HG02678 (cell line): ENCODE results near the gene KIZ.
A peak's percentile ranks its signal among the peaks of the same experiment; 100 is the strongest.

Source experiments
- ATAC-seq: cut with Tn5 transposase; IDR thresholded peaks from one replicate; pipeline ENCODE4 v1.9.1; 2021; ENCODE audit warnings: mild to moderate bottlenecking, moderate library complexity; ENCODE audit not compliant: unreplicated experiment

Gene KIZ

DNA sequence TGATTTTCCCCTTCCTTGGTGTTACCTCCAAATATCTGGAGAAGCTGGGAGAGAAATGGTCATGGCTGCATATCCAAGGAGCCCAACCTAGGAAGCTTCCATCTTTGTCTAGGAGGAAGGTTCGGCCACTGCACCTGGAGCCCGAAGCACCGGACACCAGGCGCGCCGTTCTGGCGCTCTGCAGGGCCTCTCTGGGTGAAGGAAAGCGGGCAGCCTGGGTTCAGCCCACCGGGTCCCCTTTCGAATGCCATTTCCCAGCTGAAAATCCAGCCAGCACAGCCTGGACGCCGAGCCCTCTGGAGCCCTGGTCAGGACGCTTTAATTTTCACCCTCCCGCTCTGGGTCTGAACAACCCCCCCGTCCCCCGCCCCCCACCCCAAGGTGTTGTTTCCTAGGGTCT is 21.0 kb upstream of the KIZ start:
- ATAC-seq, result no peak

DNA sequence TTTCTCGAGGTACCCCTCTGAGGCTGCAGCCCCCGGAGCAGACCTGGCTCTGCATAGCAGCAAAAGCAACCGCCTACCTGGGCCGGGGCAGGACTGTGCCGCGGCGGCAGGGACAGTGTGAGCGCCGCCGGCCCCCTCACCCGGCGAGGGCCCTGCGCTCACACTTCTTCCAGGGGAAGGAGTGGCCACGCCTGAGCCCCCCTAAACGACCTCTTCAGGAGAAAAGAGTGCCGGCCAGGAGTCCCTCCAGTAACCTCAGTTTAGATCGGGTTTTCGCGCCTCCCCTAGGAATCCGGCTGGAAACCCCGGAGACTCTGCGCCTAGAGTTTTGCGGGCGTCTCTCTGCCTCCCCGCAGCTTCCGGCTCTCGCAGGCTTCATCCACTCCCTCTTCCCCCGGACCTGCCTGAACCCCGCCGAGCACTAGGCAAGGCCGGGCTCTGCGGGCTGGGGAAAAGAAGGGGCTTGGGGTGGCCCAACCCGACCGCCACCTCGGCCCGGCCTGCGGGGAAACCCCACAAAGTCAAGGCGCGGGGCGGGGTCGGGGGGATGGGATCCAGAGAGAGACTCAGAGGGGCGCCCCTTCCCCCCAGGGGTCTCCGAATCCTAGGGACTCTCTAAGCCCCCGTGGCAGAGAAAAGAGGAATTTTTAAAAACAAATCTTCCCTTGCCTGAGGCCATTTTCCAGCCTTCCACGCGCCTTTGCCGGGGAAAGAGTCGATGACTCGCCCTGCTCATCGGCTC is 20.3 kb upstream of the KIZ start:
- ATAC-seq, result no peak

DNA sequence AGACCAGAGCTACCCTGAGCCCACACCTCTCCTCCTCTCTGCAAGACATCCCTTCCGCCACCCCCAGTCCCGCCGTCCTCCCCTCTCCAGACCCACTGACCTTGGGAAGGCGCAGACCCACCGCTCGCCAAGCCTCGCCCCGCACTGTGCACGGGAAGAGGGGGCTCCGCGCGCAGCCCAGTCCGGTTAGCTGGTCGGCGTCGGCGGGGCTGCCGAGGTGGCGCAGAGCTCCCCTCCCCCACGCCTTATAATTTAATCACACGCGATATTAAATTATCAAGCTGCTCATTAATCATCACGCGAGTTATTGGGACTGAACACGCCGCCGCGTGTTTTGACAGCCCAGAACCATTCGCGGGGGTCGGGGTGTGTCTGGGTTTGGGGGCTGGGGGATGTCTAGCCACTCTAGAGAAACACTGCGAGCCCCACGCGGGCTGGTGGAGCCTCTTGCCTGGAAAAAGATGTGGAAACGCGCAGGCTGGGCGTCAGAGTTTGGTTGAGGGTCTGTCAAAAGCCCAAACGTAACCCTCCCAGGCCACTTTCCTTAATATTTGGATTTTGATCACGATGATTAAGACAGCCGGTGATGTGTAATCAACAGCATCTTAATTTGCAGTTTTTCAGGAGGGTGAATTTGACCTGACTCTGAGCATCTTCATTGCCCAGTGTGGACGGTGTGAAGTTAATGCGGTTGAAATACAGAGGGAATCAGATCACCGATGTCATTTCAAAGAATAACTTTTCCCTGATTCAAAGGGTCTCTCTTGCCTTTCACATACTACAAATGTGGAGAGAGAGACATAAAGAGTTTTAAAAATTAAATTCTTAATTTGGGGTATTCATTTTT is 19.5 kb upstream of the KIZ start, which contains the start of gene LINC00237:
TSS of gene LINC00237 (minus strand) at position 188 of the 847 bp plus-strand sequence.
- no peak for ATAC-seq

DNA sequence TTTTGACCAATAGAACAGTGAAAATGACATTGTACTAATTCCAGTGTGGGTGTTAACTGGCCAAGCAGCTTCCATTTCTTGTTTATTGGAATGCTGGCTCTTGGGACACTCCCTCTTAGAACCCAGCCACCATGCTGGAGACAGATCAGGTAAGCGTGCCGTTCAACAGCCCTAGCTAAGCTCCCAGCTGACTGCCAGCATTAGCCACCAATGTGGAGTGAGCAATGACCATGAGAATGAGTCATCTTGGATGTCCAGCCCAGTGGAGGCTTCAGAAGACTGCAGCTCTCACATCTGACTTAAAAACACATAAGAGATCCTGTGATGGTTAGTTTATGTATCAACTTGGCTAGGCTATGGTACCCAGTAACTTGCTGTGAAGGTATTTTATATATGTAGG is 16.7 kb upstream of the KIZ start:
- ATAC-seq, result no peak

DNA sequence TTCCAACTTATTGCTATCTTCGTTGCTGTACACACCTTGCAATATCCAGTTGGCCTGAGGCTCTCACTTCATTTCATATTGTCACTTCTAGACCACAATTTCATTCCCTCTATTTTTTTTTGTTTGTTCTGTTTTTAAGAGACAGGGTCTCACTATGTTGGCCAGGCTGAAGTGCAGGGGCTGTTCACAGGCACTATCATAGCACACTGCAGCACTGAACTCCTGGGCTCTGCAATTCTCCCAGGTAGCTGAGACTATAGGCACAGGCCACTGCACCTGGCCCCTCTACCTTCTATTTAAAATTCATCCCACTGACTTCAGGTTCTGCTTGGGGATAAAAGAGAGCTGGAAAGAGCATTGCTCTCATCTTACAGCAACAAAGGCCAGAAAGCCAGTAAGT is 15.1 kb upstream of the KIZ start:
- no peak for ATAC-seq

DNA sequence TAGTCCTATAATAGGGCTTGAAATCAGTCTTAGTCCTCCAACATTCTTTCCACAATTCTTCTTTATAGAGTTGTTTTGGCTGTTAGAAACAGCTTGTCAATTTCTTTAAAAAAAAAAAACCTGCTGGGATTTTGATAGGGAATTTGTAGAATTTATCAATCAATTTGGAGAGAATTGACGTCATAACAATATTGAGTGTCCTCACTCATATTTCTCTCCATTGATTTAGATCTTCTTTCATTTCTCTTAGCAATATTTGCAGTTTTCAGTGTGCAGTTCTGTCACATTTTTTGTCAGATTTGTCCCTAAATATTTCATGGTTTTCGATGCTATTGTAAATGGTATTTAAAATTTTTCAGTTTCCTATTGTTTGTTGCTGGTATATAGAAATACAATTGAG is 14.5 kb upstream of the KIZ start:
- ATAC-seq, result no peak

DNA sequence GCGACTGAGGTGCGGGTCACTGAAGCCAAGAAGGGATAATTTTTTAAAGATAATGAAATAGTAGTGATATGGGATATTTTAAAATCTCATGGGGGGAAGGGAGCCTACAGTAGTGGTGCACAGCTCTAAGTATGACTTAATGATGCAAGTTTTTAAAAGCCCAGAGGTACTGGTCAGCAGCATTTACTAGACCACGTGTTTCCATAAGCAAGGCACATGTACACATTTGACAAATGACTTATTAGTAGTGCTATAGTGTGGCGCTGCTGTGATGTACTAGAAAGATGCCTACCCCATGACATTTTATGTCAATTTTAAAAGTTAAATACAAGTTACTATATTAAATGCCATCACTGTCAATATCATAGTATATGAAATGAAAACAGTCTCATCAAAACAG is 12.2 kb upstream of the KIZ start:
- no peak for ATAC-seq

DNA sequence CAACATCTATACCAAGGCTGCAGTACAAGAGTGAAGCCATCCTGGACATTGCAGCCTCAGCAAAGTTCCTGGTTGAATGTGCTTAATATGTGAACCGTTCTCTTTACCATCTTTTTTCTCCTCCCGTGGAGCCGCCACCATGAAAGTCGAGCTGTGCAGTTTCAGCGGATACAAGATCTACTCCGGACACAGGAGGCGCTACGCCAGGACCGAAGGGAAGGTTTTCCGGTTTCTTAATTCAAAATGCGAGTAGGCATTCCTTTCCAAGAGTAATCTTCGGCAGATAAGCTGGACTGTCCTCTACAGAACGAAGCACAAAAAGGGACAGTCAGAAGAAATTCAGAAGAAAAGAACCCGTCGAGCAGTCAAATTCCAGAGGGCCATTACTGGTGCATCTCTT is 11.3 kb upstream of the KIZ start:
- no peak for ATAC-seq

DNA sequence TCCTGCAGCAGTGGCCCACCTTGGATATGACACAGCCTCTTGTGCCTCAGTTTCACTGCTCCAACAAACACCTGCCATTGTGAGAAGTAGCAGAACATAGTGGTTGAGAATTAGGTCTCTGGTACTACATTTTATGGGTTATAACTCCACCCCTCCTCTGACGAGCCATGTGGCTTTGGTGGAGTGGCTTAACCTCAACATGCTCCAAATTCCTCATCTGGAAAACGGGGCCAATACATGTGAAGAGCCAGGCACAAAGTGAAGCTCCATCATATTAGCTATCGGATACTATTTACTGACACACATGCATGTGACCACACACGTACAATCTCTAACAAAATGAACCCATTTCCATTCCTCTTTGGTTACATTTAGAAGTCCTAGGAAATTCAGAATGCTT is 8.4 kb upstream of the KIZ start:
- ATAC-seq, result no peak

DNA sequence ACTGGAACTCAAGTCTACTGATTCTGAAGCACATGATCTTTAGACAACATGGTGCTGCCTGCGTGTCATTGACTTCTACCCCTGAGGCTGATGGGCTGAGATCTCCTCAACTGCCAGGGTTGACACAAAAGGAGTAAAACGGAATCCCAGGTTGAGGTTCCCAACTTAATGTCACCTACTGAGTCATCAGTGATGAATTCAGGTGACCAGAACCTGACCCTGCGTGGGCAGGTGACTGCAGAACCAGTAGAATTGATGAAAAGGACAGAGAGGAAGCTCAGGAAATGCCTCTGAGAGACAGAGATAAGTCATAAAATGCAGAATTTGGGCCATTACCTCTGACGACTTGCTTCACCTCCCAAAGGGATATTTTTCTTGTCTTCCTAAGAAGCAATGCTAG is 7.7 kb upstream of the KIZ start:
- no peak for ATAC-seq

DNA sequence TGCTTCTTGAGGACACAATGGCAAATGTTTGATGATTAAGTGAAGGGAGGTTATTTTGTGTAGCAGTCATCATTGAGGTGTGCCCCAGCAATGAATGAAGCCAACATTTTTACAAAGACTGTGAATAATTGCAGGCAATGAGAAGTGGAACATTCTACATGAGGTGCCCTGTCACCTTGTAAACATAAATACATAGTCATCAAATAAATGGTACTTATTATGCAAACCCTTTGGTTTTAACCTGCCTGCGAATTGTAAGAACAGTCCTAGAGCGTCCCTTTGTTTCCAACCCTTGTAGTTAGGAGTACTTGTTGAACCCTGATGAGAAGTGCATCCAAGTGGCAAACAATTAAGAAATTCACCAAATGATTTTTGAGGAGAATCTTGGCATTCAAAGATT is 7.1 kb upstream of the KIZ start:
- ATAC-seq, result no peak

DNA sequence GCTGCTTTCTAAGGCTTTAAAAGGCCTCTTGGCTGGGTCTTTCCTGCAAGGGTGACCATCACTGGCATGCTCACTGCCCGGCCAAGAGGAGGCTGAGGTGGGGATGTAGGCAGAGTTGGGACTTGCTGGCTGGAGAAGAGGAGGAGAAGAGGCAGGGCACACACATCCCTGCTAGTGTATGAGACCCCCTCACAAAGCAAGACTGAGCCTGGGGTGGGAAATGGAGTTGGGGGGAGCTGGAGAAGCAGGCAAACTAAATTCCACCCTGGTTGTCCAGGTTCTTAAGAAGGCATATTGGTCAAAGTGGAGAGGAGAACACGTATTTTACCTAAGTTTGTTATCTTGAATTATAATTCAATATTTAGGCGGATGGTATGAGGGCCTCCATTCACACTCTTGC is 1.7 kb upstream of the KIZ start:
- no peak for ATAC-seq

DNA sequence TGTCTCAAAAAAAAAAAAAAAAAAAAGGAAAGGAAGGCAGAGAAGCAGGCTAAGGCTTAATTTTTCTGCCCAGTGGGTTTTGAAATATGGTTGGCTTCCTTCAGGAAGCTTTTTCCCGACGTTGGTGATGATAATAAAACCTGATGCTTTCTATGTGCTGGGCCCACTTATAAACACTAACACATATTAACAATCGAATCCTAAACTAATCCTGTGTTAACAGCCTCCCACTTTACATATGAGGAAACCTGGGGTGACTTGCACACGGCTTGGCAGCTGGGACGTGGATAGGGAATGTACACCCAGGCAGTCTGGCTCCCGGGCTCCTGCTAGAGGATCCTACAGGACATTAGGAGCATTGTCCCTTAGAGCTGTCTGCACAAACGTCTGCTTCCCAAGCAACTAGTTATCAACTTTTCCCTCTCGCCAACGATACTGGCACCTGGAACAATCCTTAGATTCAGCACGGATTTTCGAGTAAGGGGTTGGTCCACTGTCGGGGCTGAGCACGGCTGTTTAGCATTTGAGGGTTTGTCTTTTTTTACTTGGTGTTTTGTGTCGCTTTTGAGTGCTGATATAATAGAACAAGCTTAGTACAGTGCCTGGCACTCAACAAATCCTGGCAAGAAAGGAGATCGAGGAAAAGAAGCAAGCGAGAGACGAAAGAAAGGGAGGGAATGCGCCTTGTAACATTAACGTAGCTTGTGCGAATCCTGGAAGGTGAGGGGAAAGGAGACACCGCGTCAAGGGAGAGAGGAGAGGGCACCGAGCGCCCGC is 622 bp upstream of the KIZ start:
- peak; percentile 22 for ATAC-seq

DNA sequence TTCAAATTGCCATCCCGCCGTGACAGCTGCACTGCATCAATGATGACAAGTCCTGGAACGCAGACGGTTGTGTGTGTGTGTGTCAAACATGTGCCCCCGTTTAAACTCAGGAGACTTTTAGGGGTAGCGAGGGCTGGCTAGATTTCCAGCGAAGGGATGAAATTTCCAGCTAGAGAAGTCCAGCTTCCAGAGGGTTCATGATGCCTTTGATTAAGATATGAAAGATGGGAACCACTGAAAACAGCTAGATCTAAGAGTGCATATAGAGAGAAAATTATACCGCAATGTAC is 644 bp downstream of the KIZ start:
- ATAC-seq, result no peak

DNA sequence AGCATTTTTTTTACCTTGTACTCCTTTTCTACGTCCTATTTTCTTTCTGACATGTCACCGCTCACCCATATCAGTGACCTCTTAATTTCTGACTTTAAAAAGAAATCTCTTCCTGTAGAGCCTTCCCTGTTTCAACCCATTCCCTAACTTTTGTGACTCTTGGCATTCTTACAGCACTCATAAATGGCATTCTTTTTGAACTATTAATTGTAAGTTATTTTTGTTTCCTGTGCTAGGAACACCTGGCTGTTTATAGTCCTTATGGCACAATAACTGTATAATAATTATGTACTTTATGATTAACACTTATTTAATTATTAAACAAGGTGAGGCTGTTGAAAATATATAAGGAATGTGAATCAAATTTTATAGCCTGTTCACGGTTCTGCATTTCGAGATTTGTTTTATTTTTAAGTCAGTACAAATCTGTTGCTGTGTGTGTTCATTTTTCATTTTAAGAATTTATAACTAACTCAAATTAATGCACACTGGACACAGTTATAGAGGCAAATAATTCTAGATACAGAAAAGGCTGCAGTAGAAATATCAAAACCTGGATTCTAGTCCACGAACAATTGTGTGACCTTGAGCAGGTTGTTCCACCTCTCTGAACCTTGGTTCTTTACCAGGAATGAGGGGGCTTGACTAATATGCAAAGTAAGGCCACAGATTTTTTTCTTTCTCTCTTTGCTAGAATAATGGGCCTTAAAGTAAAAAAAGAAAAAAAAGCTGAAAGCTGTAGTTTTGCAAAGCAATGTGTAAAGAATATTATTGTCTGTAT is 1.5 kb downstream of the KIZ start:
- ATAC-seq, result no peak

DNA sequence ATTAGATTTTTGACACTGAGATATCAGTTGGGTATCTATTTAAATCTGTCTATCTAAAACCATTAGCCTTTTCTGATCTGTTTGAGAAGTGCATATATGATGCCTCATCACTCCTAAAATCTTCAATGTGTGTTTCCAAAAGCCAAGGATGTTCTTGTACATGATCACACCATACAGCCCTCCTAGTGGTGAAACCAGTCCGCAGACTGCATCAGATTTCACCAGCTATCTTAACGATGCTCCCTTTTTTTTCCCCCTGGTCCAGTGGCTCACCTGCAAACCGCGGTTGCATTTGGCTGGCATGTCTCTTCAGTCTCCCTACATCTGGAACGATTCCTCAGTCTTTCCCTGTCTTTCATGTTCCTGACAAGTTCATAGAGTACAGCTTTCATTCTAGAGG is 4.0 kb downstream of the KIZ start:
- ATAC-seq, result no peak

DNA sequence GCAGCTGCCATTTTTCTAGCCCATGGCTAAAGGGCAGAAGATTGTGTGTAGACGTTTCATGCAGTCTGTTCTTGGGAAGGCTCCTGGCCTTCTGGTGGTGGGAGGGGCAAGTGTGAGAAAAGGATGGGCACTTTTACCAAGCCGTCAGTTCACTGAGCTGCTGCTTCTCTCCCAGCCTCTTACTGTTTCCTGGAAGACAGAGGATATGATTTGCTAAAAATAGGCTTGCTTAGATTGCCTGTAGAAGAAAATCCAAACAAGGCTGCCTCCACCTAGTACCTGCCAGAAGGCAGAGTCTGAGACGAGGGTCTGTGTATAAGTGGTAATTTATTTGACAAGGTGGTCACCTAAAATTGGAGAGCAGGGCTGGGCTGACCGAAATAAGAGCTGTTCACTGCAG is 7.5 kb downstream of the KIZ start:
- no peak for ATAC-seq

DNA sequence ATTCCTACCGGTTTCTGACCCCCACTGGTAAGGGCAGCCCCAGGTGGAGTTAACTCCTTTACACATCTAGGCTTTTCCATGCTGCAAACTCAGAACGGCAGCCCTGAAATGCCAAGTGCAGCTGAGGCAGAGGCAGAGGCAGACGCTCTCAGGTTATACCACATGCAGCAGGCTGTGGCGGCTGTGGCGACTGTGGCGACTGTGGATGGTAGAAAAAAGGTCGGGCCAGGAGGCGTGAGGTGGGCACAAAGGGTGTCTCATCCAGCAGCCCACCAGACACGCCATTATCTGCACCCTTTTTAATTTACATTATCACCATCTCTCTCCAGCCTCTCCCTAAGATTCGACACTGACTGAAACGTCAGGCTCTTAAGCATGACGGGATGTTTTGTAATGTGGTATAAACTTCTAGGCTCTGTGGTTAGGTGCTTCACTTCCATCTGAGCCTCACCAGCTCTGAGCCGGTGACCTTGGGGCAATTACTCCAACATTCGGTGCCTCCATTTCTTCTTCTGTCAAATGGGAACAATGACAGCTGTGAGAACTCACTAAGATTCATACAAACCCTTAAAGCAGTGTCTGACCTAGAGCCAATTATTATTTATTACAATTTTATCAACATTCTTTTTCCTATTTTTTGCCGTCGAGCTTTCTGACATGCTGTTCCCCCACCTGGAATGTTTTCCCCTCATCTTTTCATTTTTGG is 8.2 kb downstream of the KIZ start:
- no peak for ATAC-seq

DNA sequence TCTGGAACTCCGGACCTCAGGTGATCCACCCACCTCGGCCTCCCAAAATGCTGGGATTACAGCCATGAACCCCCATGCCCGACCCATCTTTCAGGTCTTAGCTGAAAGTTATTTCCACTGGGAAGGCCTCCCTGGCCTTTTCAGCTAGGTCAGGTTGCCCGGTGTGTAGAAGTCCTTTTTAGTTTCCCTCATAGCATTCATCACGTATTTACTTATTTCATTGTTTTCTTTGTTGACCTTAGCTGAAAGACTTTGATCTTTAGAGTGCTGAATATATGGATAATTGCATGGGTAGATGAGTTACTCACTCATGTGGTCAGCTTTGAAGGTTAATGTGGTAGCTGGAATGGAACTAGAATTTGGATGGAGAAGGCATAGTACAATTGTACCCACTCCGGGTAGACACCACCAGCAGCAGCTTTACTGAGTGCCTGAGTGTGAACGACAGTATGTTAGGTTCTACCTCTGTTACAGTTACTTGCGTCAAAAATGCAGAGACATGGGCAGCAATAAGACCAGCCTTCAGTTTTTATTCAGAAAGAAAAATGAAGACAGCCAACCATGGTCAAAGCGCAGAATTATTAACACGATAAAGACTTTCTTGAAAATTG is 9.1 kb downstream of the KIZ start:
- ATAC-seq, result no peak
